HL-60 (cell line): Measurements from ENCODE around the gene MIDN.

ENCODE experiments used
- CTCF ChIP-seq: IDR thresholded peaks from one replicate; pipeline ENCODE4 v1.5.1; 2011; ENCODE audit warnings: low read length, control low read depth, inconsistent platforms; ENCODE audit not compliant: insufficient read depth
- POLR2AphosphoS5 ChIP-seq: IDR thresholded peaks from 2 replicates; pipeline ENCODE4 v1.6.1; 2012; ENCODE audit warnings: low read depth
- REST ChIP-seq: IDR thresholded peaks from 2 replicates; pipeline ENCODE4 v1.6.1; 2012; ENCODE audit warnings: low read depth; ENCODE audit not compliant: insufficient replicate concordance
- SPI1 ChIP-seq: IDR thresholded peaks from 2 replicates; pipeline ENCODE4 v1.6.1; 2012; ENCODE audit warnings: low read depth, mild to moderate bottlenecking, borderline replicate concordance

- TF ChIP-seq CTCF (no peak), POLR2AphosphoS5 (no peak), SPI1 (no peak), REST (no peak)
Measured at GRCh38 chr19:1220477-1220930, 27.9 kb upstream of the MIDN start.
